Measurements from ENCODE around the gene BDKRB2. TPM values are rescaled to one million over a fixed set of nuclear protein-coding genes. Genes with fewer than 3 reads are reported as not detected.

BDKRB2 gene
- total RNA-seq, 6 experiments from 2014 or later: 5.8 to 11.2 (median 9.1) TPM

GRCh38 chr14:96269359-96269710, 64.7 kb downstream of the BDKRB2 start:
- TF ChIP-seq CTCF (IDR thresholded peaks at IDR 0.05): no peak
- H3K9me3 Mint-ChIP-seq: peaks cover 27% of the 10 kb centered on the region
- peaks cover 65% of the 10 kb centered on the region for H3K36me3 Mint-ChIP-seq (ENCODE audit: low read depth)
- DNase-seq: no peak
- peak overlapping the region; percentile 94 for H3K27ac Mint-ChIP-seq
- H3K4me3 Mint-ChIP-seq: peak overlapping the region; percentile 70
- peaks cover 85% of the 10 kb centered on the region for H3K4me1 Mint-ChIP-seq (ENCODE audit: low read depth)
- H3K27me3 Mint-ChIP-seq (ENCODE audit: insufficient read depth): peaks cover 9% of the 10 kb centered on the region

GRCh38 chr14:96270565-96271420, 66.2 kb downstream of the BDKRB2 start:
- TF ChIP-seq CTCF (IDR thresholded peaks at IDR 0.05): no peak

GRCh38 chr14:96271421-96271762, 66.8 kb downstream of the BDKRB2 start:
- Mint-ChIP-seq H3K4me1 (ENCODE audit: low read depth) (peaks cover 82% of the 10 kb centered on the region), H3K4me3 (no peak overlapping the region)

More at GRCh38 chr14:96270565-96271420, 66.2 kb downstream of the BDKRB2 start:
- Mint-ChIP-seq H3K27ac (peak overlapping the region; percentile 14; the same call in 1 of the 2 replicates), H3K27me3 (ENCODE audit: insufficient read depth) (peaks cover 7% of the 10 kb centered on the region), H3K36me3 (ENCODE audit: low read depth) (peaks cover 54% of the 10 kb centered on the region), H3K9me3 (peaks cover 27% of the 10 kb centered on the region), H3K4me1 (ENCODE audit: low read depth) (peaks cover 85% of the 10 kb centered on the region), H3K4me3 (no peak overlapping the region)
- DNase-seq: no peak

GRCh38 chr14:96272777-96273473, 68.3 kb downstream of the BDKRB2 start:
- DNase-seq: no peak
- H3K9me3 Mint-ChIP-seq: peaks cover 30% of the 10 kb centered on the region
- H3K4me3 Mint-ChIP-seq: no peak overlapping the region
- peaks cover 67% of the 10 kb centered on the region for H3K4me1 Mint-ChIP-seq (ENCODE audit: low read depth)
- H3K27me3 Mint-ChIP-seq (ENCODE audit: insufficient read depth): peaks cover 3% of the 10 kb centered on the region
- peak overlapping the region; percentile 83 for H3K27ac Mint-ChIP-seq
- no peak for TF ChIP-seq CTCF (IDR thresholded peaks at IDR 0.05)
- peaks cover 42% of the 10 kb centered on the region for H3K36me3 Mint-ChIP-seq (ENCODE audit: low read depth)

More at GRCh38 chr14:96271421-96271762, 66.8 kb downstream of the BDKRB2 start:
- no peak for TF ChIP-seq CTCF (IDR thresholded peaks at IDR 0.05)
- no peak overlapping the region for H3K27ac Mint-ChIP-seq
- no peak for DNase-seq
- peaks cover 48% of the 10 kb centered on the region for H3K36me3 Mint-ChIP-seq (ENCODE audit: low read depth)
- peaks cover 7% of the 10 kb centered on the region for H3K27me3 Mint-ChIP-seq (ENCODE audit: insufficient read depth)
- peaks cover 27% of the 10 kb centered on the region for H3K9me3 Mint-ChIP-seq

GRCh38 chr14:96273629-96274028, 69.0 kb downstream of the BDKRB2 start:
- Mint-ChIP-seq H3K36me3 (ENCODE audit: low read depth) (peaks cover 36% of the 10 kb centered on the region), H3K9me3 (peaks cover 34% of the 10 kb centered on the region), H3K4me1 (ENCODE audit: low read depth) (peaks cover 60% of the 10 kb centered on the region), H3K27ac (peak overlapping the region; percentile 83; the same call in 1 of the 2 replicates), H3K27me3 (ENCODE audit: insufficient read depth) (peaks cover 3% of the 10 kb centered on the region), H3K4me3 (no peak overlapping the region)
- no peak for TF ChIP-seq CTCF (IDR thresholded peaks at IDR 0.05)
- no peak for DNase-seq
